NCI-H345 treated with DMSO at 0.1 percent for 48 hours (cell line): Measurements from ENCODE around the gene MLH3.

Source experiments
- DNase-seq: peaks from one replicate; lab custom pipeline; 2025; ENCODE audit not compliant: unreplicated experiment; lab: John Stamatoyannopoulos, UW

Gene MLH3

DNA sequence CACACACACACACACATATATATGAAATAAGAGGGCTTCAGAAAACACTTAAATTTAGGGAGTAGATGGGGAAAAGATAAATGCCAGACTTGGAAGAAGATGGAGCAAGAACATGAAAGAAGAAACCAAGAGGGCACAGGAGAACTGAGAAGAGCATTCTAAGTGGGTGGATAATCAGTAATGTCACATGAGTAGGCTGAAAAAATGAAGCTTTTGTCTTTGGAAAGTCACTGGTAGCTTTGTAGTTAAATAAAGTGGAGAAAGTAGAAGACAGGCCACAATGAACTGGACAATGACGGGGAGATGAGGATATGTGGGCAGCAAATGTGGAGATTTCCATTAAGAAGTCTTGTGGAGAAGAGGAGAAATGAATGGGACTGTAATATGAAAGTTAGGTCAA lies 15.9 kb upstream of the MLH3 start:
- no peak for DNase-seq

DNA sequence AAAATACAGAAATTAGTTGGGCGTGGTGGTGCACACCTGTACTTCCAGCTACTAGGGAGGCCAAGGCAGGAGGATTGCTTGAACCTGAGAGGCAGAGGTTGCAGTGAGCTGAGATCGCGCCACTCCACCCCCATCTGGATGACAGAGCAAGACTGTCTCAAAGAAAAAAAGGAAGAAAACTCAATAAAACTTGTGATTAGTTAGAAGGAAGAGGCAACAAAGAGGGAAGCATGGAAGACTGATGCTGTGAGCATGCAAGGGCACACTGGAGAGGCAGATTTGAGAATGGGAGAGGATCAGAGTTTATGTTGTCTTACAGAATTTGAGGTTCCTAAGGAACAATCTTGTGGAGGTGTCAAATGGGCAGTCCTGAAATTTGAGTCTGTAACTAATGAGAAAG lies 15.4 kb upstream of the MLH3 start:
- DNase-seq: no peak

DNA sequence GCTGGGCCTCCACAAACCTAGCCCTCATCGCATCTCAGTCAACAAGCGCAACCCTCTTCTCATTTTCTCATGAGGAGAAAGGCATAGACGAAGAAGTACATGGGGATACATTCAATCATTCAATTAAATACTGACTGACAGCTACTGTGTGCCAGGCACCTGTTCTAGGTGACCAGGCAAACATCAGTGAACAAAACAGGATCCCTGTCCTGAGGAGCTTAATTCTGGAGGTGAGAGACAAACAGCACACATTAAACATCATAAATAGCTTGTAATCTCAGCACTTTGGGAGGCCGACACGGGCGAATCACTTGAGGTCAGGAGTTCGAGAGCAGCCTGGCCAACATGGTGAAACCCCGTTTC lies 12.9 kb upstream of the MLH3 start:
- no peak for DNase-seq

DNA sequence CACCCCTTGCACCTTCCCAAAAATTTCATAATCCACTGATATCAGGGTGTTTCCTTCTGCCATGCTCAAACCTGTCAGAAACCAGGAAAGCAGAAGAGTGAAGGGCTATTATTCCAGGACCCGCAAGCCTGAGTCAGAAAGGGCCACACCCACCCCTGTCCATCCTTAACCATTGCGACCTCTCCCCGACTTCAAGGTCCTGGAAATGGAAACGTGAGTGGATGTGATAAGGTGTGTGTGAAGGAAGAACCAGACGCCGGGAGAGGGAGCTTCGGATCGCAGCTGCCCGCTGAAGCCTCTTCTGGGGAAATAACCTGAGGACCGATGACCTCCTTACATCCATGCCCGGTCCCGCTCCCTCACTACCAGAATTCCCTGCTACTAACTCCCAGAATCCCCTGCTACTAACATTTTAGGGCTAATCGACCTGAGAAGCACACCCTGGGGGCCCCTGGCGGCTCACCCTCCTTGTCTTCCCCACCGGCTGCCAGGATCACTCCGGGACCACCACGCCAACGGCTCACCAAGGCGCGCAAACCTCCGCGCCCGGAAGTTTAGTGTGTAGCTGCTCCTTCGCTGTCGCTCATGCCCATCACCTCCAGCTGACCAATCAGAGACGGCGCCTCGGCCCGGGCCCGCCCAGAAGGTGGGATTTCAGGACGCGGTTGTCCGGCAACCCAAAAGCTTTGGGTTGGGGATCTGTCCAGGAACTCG lies 12.4 kb upstream of the MLH3 start, which contains the start of gene ACYP1:
Gene ACYP1 (minus strand): TSS at position 534 of the 714 bp plus-strand sequence. CDS start 471 bp downstream, at position 63.
- peak; percentile 91 for DNase-seq

DNA sequence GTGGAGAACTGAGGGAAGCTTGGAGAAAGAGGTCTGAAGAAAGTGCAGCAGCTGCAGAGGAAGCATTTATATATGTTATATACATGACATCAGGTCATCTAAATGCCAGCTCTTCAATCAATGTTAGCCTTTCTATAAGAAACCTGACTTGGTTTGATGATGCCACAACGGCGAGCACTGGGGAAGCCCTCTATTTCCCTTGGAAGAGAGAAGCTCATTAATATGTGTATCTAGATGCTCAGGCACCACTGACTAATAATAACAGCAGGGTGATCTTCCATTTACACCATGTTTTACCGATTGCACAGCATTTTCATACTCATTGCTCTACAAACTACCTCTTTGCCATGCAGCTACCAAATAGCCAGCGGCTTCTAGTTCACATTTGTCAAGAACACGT lies 11.7 kb upstream of the MLH3 start:
- no peak for DNase-seq

DNA sequence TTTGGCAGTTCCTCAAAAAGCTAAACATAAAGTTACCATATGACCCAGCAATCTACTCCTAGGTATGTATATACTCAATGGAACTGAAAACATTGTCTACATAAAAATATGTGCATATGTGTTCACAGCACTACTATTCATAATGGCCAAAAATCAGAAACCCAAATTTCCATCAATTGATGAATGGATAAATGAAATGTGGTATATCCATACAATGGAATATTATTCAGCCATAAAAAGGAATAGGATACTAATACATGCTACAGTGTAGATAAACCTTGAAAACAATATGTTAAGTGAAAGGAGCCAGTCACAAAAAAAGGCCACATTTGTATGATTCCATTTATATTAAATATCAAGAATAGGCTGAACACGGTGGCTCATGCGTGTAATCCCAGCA lies 9.2 kb upstream of the MLH3 start:
- DNase-seq: no peak

DNA sequence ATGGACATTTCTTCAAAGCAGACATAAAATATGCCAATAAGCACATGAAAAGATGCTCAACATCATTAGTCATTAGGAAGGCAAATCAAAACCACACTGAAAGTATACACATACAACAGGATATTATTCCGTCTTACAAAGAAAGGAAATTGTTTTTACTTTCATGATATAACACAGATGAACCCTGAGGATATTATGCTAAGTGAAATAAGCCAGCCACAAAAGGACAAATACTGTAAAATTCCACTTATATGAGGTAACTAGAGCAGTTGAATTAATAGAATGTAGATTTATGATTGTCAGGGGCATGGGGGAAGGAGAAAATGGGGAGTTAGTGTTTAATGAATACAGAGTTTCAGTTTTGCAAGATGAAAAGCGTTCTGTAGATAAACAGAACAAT lies 8.4 kb upstream of the MLH3 start:
- no peak for DNase-seq

DNA sequence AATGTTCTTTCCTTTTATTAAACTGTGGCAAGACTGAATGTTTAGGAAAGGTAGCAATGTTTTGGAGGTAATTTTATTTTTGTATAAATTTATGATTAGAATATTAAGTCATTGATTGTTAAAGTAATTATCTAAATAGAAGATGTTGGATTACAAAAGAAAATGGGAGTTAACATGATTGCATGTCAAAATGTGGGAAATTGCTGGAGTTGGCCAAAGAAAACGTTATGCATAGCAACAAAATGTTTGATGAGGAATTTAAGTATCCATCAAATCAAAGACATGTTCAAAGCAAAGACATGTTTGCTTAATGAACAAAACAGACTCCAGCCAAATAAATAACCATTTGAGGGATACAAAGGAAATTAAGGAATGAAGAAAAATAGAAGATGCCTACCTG lies 3.2 kb upstream of the MLH3 start:
- DNase-seq: no peak

DNA sequence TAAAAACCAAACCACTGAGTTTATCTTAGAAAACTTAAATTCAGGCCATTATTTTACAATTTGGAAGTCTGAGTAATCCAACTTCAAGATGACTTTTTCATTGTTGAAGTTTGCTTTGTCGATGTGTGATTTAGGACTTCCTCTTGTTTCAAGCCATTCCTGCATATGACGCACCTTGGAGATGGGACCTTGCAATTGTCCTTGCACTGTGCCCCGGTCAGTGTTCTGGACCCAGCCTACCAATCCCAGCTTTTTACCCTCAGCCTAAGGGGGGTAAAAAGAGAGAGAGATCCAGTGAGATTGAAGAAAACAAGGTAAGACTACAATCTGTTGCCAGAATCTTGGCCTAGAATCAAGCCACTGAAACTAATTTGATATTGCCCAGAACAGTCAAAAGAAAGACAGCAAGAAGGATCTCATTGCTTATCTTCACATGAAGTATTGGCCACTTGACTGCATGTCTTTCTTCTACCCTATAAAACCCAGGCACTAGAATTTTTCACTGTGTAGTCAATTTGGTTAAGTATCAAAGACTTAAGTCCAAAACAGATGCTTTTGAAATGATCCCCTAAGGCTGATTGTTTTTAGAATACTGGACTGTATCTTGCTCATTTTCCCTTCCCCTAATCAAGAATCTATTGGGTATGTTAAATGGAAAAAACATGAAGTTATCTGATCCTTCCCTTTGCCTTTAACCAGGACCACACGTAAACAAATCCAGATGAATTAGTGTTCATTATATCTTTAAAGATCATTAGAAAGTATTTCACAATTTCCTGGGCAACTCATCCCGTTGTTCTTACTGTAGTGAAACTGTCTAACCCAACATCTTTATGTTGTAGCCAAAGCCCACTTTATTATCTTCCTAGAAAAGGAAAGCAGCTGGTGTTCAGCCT lies 2.4 kb upstream of the MLH3 start:
- DNase-seq: no peak

DNA sequence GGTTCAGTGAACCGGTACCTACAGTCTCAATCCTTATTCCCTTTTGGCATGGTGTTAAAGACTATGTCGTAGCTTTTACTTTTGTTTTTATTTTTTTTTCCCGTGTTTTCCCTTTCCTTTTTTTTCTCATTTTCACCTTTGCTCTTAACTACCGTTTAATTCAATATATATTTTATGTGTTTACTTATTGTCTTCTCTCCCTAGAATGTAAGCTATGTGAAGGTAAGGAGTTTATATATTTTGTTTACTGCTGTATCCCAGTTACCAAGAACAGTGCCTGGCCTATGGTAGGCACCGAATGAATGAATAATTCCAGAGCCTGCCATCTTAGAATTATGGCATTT lies 261 bp upstream of the MLH3 start:
- DNase-seq: no peak

DNA sequence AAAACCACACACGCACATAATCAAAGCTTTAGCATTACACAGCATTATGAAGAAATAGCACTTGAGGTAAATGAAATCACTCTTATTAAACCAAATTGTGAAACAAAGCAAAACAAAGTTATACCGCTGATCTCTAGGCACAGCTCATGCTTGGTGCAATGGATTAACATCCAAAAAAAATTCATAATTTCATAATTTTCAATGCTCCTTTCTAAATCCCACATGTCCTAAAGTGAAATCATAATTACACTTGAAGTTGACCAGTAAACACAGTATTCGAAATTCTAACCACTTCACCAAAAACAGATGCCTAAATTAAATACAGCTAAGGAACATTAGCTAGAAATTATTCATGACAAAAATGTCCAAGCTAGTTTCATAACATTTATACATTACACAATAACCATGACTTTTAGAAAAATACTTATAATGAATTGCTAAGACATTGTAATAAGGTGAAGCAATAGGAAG lies 1.5 kb downstream of the MLH3 start:
- no peak for DNase-seq

DNA sequence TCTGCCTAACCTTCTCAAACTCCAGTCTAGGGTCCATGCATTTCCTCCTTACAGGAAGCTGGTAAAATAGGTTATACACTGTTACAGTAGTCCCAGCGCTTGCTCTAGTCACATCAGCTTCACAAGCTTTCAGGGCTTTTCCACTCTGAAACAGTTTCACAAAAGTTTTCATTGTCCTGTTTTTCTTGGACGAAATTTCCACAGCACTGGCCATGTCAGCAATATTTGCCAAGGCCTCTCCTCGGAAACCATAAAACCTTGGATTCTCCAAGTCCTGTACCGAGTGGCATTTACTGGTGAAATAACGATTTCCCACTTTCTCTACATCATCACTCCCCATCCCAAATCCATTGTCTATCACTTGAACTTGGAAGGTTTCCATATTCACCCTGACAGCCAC lies 2.1 kb downstream of the MLH3 start:
- DNase-seq: no peak

DNA sequence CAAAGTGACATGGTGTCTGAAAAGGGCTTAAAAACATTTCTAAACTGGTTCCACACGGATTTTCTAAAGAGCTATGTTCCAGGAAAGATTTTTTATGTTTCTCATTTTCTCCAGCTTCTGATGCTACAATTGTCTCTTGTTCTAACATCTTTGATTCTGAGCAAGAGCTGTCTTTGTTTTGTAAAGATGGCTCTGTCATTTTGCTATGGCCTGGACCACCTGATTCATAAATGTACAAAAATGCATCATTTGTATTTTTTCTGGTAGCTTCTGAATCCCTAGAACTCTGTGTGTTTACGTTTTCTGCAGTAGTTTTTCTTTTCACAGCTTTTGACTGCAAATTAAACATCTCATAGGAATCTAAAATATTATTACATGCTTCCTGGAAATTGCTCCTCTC lies 3.2 kb downstream of the MLH3 start:
- no peak for DNase-seq

DNA sequence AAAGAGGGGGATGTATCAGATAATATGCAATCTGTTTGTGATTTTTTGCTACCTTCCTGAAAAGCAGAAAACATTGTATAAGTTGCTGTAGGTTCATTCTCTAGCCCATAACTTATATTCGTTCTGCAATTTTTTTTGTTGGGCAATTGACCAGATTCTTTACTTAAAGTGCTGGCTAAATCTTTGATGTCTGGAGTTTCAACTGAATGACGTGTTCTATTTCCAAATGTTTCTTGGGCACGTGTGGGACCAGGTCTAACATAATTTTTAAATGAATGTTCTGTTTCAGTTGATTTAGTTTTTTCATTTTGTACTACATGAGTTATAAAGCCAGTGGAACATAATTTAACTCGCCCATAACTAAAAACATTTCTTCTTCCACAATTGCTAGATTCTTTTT lies 3.8 kb downstream of the MLH3 start:
- DNase-seq: no peak

DNA sequence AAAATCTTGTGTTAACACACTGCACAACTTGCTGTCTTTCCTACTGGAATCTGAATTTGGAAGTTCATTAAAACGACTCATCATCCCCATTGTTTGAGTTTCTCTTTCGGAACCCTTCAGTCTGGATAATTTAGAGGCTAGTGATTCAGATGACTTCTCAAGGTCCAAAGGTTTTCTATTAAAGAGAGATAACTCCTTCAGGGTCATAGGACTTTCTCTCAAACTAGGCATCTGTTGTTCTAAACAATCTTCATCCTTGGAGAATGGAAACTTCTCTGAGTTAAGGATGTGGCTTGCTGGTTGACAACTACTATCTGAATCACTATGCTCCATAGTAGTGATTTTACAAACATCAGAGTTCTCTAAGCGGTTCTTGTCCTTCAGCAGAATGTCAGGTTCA lies 4.4 kb downstream of the MLH3 start:
- no peak for DNase-seq

DNA sequence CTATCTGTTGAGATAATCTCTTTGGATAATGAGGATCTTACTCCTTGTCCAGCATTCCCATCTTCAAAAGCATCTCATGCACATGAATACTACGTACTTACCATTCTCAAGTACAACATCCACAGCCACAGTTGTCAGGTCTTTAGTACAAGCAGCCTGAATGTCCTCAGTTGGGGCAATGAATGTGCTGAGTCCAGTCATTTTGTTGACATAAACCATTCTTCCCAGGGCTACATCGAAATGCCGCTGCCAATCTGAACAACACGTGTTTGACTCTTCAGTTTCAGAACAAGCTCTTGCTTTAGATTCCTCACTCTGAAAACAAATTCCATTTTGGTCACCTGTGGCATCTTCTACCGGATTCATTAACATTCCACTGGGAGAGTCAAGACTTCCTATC lies 5.0 kb downstream of the MLH3 start:
- no peak for DNase-seq

DNA sequence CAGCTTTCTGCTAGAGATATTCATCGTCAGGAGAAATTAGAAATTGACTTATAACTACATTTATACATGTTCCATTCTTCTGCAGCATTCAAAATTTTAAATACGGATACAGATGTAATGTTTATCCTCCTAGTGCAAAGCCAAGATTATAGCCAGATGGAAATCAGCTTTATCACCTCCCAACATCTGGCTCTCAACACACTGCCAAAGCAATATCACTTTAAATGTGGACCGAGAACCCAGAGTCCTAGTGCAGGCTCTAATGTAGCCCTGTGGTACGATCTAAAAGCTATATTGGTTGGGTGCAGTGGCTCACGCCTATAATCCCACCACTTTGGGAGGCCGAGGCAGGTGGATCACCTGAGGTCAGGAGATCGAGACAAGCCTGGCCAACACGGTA lies 6.5 kb downstream of the MLH3 start:
- DNase-seq: no peak

DNA sequence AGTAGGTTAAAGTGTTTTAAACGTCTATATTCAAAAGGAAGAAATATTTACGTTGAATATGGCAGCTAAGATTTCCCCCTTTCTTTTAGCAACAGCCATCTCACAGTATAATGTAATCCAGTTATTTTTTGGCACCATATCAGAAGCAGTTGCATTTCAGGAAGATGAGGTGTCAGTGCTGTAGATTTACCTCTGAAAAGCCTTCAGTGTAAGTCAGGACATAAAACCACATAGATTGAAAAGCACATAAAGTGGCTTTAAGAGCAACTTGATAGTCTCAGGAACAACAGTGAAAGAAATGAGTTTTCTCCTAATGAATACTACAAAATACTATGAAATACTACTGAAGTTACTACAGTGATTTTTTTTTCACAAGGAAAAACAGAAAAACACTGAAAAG lies 6.9 kb downstream of the MLH3 start:
- DNase-seq: no peak

DNA sequence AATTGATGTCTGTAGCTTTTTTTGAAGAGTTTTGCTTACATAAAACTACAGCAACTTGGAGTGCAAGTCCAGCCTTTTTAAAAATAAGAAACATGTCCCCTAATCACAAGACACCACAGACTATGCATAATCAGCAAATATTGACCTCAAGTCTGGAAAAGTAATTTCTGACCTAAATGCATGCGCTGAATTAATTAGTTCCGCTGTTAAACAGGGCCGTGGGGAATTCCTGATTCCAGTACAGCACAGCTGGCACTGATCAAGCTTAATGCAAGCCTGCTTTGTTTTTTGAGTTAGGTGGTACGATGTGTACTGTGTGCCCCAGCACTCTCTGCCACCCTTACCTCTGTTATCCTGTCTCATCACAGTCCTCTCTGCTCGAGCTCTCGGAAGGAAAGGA lies 9.2 kb downstream of the MLH3 start:
- DNase-seq: no peak

DNA sequence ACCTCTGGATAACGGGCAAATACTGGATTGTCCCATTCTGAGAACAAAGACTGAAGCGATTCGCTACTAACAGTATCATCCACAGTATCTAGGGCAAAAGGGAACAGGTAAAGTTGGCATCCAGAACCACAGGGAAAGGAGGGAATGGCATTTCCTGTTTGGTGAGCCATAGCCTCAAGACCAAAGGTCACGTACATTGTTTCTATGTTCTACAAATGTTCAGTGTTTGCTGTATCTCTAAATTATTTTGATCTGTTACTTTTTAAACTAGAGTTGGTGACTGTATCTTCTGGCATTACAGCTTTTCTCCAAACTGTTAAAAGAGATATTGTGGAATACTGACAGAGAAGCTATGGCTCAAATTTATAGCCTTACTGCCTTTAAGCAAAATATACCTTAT lies 9.7 kb downstream of the MLH3 start:
- no peak for DNase-seq

DNA sequence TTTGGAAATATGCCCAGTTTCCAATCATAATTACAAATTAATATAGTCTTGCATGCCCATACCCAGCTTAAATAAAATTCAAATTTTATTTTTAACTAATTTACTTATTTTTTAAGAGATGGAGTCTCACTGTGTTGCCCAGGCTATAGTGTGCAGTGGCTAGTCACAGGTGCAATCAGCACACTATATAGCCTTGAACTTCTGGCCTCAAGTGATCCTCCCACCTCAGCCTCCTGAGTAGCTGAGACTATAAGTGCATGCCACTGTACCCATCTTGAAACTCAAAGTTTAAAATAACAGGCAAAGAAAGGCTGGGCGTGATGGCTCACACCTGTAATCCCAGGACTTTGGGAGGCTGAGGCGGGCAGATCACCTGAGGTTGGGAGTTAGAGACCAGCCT lies 10.3 kb downstream of the MLH3 start:
- DNase-seq: no peak

DNA sequence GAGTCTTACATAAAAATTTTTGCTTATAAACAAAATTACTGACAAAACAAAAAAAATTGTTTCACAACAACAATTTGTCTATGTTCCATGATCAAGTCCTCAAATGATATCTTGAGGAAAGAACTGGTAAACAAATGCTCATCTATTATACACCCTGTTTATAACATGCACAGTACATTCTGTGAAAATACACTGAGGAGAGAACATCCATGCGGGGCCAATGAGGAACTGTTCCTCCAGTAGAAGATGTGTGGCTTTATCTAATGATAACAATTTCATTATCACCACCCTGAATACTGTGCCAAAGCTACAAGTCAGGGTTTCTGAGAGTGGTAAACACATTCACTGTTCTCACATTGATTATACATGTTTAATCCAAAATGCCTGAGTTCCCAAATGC lies 10.8 kb downstream of the MLH3 start:
- no peak for DNase-seq

DNA sequence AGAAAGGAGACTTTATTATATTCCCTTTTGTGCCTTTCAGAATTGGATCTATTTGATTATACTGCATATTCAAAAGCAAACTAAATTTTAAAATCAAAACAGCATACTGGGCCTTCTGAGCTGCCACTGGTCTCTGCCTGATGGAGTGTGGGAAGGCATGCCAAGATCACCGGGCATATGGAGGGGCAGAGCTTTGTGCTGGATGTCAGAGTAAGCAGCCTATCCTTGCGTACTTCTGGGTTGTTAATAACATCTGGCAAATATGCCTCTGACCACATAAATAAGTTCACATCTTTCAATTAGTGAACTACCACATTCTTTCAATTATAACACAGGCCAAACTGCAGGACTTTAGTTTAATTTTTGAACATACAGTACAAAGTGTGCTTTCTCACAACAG lies 18.3 kb downstream of the MLH3 start:
- no peak for DNase-seq
